ENCODE results near the gene SLC12A5.

DNA sequence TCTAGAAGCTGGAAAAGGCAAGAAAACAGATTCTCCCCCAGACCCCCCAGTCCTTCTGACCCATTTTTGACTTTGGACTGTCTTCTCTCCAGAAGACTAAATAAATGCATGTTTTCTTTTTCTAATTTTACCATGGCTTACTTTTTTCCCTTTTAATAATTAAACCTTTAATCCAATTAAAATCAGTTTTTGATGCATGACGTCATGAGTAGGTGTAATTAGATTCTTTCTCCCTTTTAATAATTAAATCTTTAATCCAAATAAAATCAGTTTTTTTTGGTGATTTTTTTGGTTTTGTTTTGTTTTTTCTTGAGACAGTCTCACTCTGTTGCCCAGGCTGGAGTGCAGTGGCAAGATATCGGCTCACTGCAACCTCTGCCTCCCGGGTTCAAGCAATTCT is 73.9 kb downstream of the SLC12A5 start:
- TF ChIP-seq, protein P1, sequence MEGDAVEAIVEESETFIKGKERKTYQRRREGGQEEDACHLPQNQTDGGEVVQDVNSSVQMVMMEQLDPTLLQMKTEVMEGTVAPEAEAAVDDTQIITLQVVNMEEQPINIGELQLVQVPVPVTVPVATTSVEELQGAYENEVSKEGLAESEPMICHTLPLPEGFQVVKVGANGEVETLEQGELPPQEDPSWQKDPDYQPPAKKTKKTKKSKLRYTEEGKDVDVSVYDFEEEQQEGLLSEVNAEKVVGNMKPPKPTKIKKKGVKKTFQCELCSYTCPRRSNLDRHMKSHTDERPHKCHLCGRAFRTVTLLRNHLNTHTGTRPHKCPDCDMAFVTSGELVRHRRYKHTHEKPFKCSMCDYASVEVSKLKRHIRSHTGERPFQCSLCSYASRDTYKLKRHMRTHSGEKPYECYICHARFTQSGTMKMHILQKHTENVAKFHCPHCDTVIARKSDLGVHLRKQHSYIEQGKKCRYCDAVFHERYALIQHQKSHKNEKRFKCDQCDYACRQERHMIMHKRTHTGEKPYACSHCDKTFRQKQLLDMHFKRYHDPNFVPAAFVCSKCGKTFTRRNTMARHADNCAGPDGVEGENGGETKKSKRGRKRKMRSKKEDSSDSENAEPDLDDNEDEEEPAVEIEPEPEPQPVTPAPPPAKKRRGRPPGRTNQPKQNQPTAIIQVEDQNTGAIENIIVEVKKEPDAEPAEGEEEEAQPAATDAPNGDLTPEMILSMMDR (IDR thresholded peaks at IDR 0.05), result no peak
- no peak for TF ChIP-seq POLR2A (IDR thresholded peaks at IDR 0.05)
